Prostate gland (tissue), 2 donors: ENCODE measurements around the gene ACTL9. TPM values are rescaled to one million over a fixed set of nuclear protein-coding genes. Genes with fewer than 3 reads are reported as not detected.

Experiments used
- DNase-seq: peaks from one replicate; pipeline ENCODE4 v3.0.0-alpha.2; 2019; ENCODE audit warnings: low spot score
- H3K27ac ChIP-seq, 2 donors: fragments of 200-600 bp; sonication (generic); 2 replicates each; pipeline ENCODE4 v1.5.1; 2017 to 2019
- H3K27me3 ChIP-seq: fragments of 200-600 bp; sonication (generic); replicated peaks from 2 replicates; pipeline ENCODE4 v1.5.1; 2019; ENCODE audit not compliant: insufficient read depth
- H3K36me3 ChIP-seq, 2 donors: fragments of 200-600 bp; sonication (generic); 1 replicate in 1 of 2; 2 replicates in 1 of 2; pipeline versions ENCODE4 v1.5.1 to v1.8.1; 2017 to 2019
- H3K4me1 ChIP-seq: fragments of 200-600 bp; sonication (generic); replicated peaks from 2 replicates; pipeline ENCODE4 v1.5.1; 2019
- H3K4me3 ChIP-seq, 2 donors: fragments of 200-600 bp; sonication (generic); 2 replicates each; pipeline ENCODE4 v1.5.1; 2017 to 2019
- H3K9me3 ChIP-seq: fragments of 200-600 bp; sonication (generic); 2 replicates; pipeline ENCODE4 v1.5.1; 2017
- POLR2A ChIP-seq: fragments of 450-650 bp; IDR thresholded peaks from one replicate; pipeline ENCODE4 v1.6.1; 2016; ENCODE audit warnings: antibody characterized with exemption, mild to moderate bottlenecking
- POLR2AphosphoS5 ChIP-seq: sonication (generic); formaldehyde crosslinking; IDR thresholded peaks from one replicate; pipeline ENCODE4 v1.6.1; 2017; ENCODE audit warnings: antibody characterized with exemption
- WGBS: methylation state at CpG from one replicate; pipeline ENCODE4 v1.1.5; 2018; 5-methylcytosine and 5-hydroxymethylcytosine counted together
- intact Hi-C: fragments of 100-400 bp; cut with DNase I; formaldehyde crosslinking; loops from one replicate; pipeline ENCODE4 v1.14.2; 2022
- total RNA-seq, 2 donors: library from RNA; depleted of rRNA; stranded (reverse); fragments of >200 nt; gene quantifications; one replicate each; pipeline ENCODE4 v1.1.0, GENCODE V29; 2016
- TF ChIP-seq, protein P1 (sequence below), 4 experiments: fragments of 200-600 bp in 2 of 4; fragments of 450-650 bp in 2 of 4; sonication (generic) in 2 of 4; IDR thresholded peaks; 1 replicate in 3 of 4; 2 replicates in 1 of 4; pipeline ENCODE4 v1.5.1; 2016 to 2019; ENCODE audit warnings: antibody characterized with exemption in 4 of 4, mild to moderate bottlenecking in 2 of 4, moderate library complexity in 2 of 4

Gene ACTL9
- total RNA-seq, 2 donors from 2014 or later: 10.2 TPM; not detected in 1

DNA sequence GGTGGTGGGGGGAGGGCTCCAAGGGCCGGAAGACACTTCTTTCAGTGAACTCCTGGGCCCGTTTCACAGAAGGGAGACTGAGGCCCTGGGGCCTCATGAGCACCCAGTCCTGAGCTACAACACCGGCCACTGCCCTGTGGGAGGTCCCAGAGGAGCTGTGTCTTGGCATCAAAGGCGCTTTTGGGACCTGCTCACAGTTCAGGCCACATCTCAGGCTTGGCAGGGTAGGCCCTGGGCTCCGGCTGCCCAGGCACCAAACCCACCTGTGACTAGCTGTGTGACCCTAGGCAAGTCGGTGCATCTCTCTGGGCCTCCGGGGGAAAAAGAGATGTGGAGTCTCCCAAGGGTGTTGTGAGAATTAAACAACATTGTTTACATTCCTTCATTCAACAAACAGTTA is 38.7 kb downstream of the ACTL9 start:
- Histone ChIP-seq H3K27ac (no peak overlapping the region), H3K4me3 (no peak overlapping the region), H3K9me3 (no peaks in the 10 kb centered on the region), H3K27me3 (no peaks in the 10 kb centered on the region), H3K36me3 (no peaks in the 10 kb centered on the region), H3K4me1 (no peaks in the 10 kb centered on the region)
- no peak for DNase-seq
- intact Hi-C loops: no loop called here
- TF ChIP-seq POLR2AphosphoS5: no peak
- TF ChIP-seq, protein P1, sequence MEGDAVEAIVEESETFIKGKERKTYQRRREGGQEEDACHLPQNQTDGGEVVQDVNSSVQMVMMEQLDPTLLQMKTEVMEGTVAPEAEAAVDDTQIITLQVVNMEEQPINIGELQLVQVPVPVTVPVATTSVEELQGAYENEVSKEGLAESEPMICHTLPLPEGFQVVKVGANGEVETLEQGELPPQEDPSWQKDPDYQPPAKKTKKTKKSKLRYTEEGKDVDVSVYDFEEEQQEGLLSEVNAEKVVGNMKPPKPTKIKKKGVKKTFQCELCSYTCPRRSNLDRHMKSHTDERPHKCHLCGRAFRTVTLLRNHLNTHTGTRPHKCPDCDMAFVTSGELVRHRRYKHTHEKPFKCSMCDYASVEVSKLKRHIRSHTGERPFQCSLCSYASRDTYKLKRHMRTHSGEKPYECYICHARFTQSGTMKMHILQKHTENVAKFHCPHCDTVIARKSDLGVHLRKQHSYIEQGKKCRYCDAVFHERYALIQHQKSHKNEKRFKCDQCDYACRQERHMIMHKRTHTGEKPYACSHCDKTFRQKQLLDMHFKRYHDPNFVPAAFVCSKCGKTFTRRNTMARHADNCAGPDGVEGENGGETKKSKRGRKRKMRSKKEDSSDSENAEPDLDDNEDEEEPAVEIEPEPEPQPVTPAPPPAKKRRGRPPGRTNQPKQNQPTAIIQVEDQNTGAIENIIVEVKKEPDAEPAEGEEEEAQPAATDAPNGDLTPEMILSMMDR (IDR thresholded peaks at IDR 0.05): no peak
- no peak for TF ChIP-seq POLR2A
- 85% methylated on average over 7 of the region's 7 CpGs for WGBS

DNA sequence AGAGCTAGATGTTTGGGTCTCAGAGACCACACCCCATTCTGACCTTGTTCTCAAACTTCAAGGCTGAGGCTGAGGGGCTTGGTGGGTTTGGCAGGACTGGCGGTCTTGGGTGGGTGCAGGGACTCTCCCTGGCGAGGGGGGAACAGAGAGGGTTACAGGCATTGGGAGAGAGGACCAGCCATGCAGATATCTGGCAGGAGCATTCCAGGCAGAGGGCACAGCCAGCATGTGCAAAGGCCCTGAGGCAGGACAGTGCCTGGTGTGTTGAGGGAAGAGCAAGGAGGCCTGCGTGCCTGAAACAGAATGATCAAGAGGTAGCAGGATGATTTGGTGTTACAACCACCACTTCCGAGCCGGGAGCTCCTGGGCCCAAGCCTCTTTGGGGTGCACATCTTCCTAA is 40.7 kb downstream of the ACTL9 start:
- WGBS: 96% methylated on average over 5 of the region's 5 CpGs
- H3K27ac ChIP-seq: no peak overlapping the region
- TF ChIP-seq, protein P1 (IDR thresholded peaks at IDR 0.05): no peak
- TF ChIP-seq POLR2AphosphoS5 (no peak), POLR2A (no peak)
- H3K36me3 ChIP-seq: no peaks in the 10 kb centered on the region
- H3K4me1 ChIP-seq: no peaks in the 10 kb centered on the region
- no peak overlapping the region for H3K4me3 ChIP-seq
- H3K9me3 ChIP-seq: no peaks in the 10 kb centered on the region
- H3K27me3 ChIP-seq: no peaks in the 10 kb centered on the region
- DNase-seq: no peak
- intact Hi-C loops: no loop called here

DNA sequence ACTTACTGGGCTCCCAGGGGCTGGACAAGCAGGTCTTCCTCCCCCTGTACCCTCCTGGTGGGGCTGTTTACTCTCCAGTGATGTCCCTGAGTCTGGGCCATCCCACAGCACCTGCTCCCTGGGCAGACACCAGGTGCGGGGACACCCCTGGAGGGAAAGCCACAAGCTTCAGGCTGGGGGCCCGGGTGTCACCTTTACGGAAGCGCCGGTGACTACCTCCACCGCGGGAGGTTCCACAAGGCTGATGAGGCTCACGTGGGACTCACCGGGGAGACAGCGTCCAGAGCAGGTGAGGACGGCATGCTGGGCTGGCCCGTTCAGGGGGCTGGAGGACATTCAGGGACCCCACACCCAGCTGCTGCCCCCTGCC is 43.3 kb downstream of the ACTL9 start:
- no peak overlapping the region for H3K27ac ChIP-seq
- no peaks in the 10 kb centered on the region for H3K27me3 ChIP-seq
- intact Hi-C loops: loop anchor here (2.0 kb wide), 1 partner anchor 423 kb away; no protein-coding TSS in a partner anchor
- DNase-seq: no peak
- no peak overlapping the region for H3K4me3 ChIP-seq
- 72% methylated on average over 12 of the region's 12 CpGs for WGBS
- H3K36me3 ChIP-seq: no peaks in the 10 kb centered on the region
- no peak for TF ChIP-seq POLR2AphosphoS5
- TF ChIP-seq POLR2A: no peak
- TF ChIP-seq, protein P1 (IDR thresholded peaks at IDR 0.05): no peak
- no peaks in the 10 kb centered on the region for H3K9me3 ChIP-seq
- H3K4me1 ChIP-seq: no peaks in the 10 kb centered on the region

DNA sequence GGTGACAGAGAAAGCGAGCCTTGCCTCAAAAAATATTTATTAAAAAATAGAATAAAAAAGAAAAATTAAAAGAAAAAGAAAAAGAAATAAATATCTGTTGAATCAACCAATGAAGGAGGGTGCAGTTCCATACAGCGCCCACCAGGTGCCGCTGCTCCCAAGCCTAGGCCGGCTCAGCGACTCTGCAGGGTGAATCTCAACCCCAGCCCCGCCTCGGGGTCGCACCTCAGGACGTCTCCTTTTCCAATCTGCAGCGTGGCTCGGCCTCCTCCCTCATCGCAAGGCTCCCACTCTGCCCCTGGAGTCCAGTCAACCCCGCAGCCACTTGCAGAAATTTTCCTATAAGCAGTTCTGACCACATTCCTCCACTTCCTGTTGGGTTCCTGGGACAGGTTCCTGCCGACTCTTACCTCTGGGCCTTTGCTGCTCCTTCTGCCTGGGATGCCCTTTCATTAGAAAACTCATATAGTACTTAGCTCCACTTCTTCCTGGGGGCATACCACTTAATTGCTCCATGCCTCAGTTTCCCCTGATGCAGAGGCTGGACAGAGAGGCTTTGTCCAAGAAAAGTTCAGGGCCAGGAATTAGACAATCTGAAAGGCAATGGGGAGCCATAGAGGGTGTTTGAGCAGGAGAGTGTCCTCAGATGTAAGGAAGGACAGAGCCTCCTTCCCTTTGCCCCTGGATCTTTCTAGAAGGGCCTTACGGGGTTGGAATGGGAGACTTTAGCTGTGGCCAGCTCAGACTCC is 43.8 kb downstream of the ACTL9 start:
- intact Hi-C loops: loop anchor here (2.0 kb wide), 1 partner anchor 424 kb away; no protein-coding TSS in a partner anchor
- no peak overlapping the region for H3K4me3 ChIP-seq
- H3K4me1 ChIP-seq: no peaks in the 10 kb centered on the region
- H3K9me3 ChIP-seq: no peaks in the 10 kb centered on the region
- WGBS: 5% methylated on average over 15 of the region's 15 CpGs
- H3K27ac ChIP-seq: no peak overlapping the region
- H3K36me3 ChIP-seq: no peaks in the 10 kb centered on the region
- no peaks in the 10 kb centered on the region for H3K27me3 ChIP-seq
- DNase-seq: no peak
- TF ChIP-seq, protein P1 (IDR thresholded peaks at IDR 0.05): peak; percentile 86 to 96 (median 91)
- TF ChIP-seq POLR2AphosphoS5: no peak

DNA sequence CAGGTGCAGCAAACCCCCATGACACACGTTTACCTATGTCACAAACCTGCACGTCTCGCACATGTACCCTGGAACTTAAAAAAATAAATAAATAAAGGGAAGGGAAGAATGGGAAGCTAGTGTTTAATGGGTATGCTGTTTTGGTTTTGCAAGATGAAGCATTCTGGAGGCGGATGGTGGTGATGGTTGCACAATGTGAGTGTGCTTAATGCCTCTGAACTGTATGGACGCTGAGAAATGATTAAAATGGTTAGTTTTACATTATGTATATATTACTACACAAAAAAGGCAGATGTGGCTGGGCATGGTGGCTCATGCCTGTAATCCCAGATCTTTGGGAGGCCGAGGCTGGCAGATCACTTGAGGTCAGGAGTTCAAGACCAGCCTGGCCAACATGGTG is 50.4 kb downstream of the ACTL9 start:
- Histone ChIP-seq H3K9me3 (no peaks in the 10 kb centered on the region), H3K27ac (no peak overlapping the region), H3K36me3 (no peaks in the 10 kb centered on the region), H3K27me3 (peaks cover 4% of the 10 kb centered on the region), H3K4me3 (no peak overlapping the region), H3K4me1 (no peaks in the 10 kb centered on the region)
- 70% methylated on average over 6 of the region's 6 CpGs for WGBS
- TF ChIP-seq POLR2AphosphoS5: no peak
- TF ChIP-seq POLR2A: no peak
- TF ChIP-seq, protein P1 (IDR thresholded peaks at IDR 0.05): no peak
- no peak for DNase-seq
- intact Hi-C loops: no loop called here
